HS-27A (cell line): ENCODE measurements around the gene MYCBP2.
"Not testable (repeated sequence)": the region's sequence is repeated elsewhere in the genome, so short reads cannot be mapped to it uniquely, and the experiment has no call there.

Experiments
- DNase-seq: peaks from one replicate; pipeline ENCODE4 v3.0.0-alpha.2; 2012; ENCODE audit warnings: low read depth, missing footprints

MYCBP2 gene

GRCh38 chr13:77300176-77301037 lies 26.5 kb downstream of the MYCBP2 start:
- DNase-seq: peak; percentile 14

- DNase-seq: no peak
These were observed 27.3 kb downstream of the MYCBP2 start for GRCh38 chr13:77299587-77299986.

- DNase-seq: no peak
These were observed 28.5 kb downstream of the MYCBP2 start for GRCh38 chr13:77298426-77298825.

GRCh38 chr13:77291774-77292173 lies 35.1 kb downstream of the MYCBP2 start:
- DNase-seq: no peak

GRCh38 chr13:77290342-77290741 lies 36.6 kb downstream of the MYCBP2 start:
- DNase-seq: no peak

GRCh38 chr13:77289851-77290250 lies 37.0 kb downstream of the MYCBP2 start:
- DNase-seq: no peak

GRCh38 chr13:77285632-77286031 lies 41.3 kb downstream of the MYCBP2 start:
- not testable (repeated sequence) for DNase-seq

GRCh38 chr13:77285098-77285497 lies 41.8 kb downstream of the MYCBP2 start:
- DNase-seq: no peak

GRCh38 chr13:77274126-77274525 lies 52.8 kb downstream of the MYCBP2 start:
- no peak for DNase-seq

GRCh38 chr13:77269141-77269540 lies 57.8 kb downstream of the MYCBP2 start:
- no peak for DNase-seq

GRCh38 chr13:77267362-77267761 lies 59.5 kb downstream of the MYCBP2 start:
- no peak for DNase-seq

- no peak for DNase-seq
These were observed 61.6 kb downstream of the MYCBP2 start for GRCh38 chr13:77265336-77265735.

- DNase-seq: no peak
These were observed 64.7 kb downstream of the MYCBP2 start for GRCh38 chr13:77262198-77262597.

- DNase-seq: no peak
These were observed 75.9 kb downstream of the MYCBP2 start for GRCh38 chr13:77250975-77251374.

- DNase-seq: not testable (repeated sequence)
These were observed 81.7 kb downstream of the MYCBP2 start for GRCh38 chr13:77245224-77245623.

- DNase-seq: no peak
These were observed 87.6 kb downstream of the MYCBP2 start for GRCh38 chr13:77239312-77239711.

GRCh38 chr13:77235456-77236022 lies 91.4 kb downstream of the MYCBP2 start:
- no peak for DNase-seq

GRCh38 chr13:77233159-77233558 lies 93.7 kb downstream of the MYCBP2 start:
- no peak for DNase-seq

- no peak for DNase-seq
These were observed 96.3 kb downstream of the MYCBP2 start for GRCh38 chr13:77230560-77230959.

- no peak for DNase-seq
These were observed 100.9 kb downstream of the MYCBP2 start for GRCh38 chr13:77225946-77226345.

GRCh38 chr13:77222909-77223308 lies 104.0 kb downstream of the MYCBP2 start:
- DNase-seq: no peak

- DNase-seq: no peak
These were observed 104.7 kb downstream of the MYCBP2 start for GRCh38 chr13:77222000-77222690.

GRCh38 chr13:77219401-77219800 lies 107.5 kb downstream of the MYCBP2 start:
- DNase-seq: no peak
